OCI-LY3 (cell line): ENCODE results near the gene METTL6.

ENCODE experiments used
- H2AFZ ChIP-seq: fragments of 200-600, 300-600 bp; shearing (Covaris generic); 2 replicates; pipeline ENCODE4 v1.6.0; 2014; ENCODE audit warnings: antibody characterized with exemption, low read depth, low read length
- H3K27ac ChIP-seq: fragments of 200-600, 300-600 bp; sonication (generic); 2 replicates; pipeline ENCODE4 v1.5.1; 2014; ENCODE audit warnings: mild to moderate bottlenecking, low read length, moderate library complexity, mixed read lengths
- H3K27me3 ChIP-seq: fragments of 200-600, 300-600 bp; sonication (generic); 2 replicates; pipeline ENCODE4 v1.6.1; 2014; ENCODE audit warnings: low read depth, low read length, mixed read lengths
- H3K36me3 ChIP-seq: fragments of 200-600, 300-600 bp; sonication (generic); replicated peaks from 2 replicates; pipeline ENCODE3; 2014; ENCODE audit warnings: low read depth, low read length, mixed read lengths
- H3K4me1 ChIP-seq: fragments of 300-600, 200-600 bp; sonication (generic); 2 replicates; pipeline ENCODE4 v1.6.1; 2014; ENCODE audit warnings: low read length, mixed read lengths
- H3K4me2 ChIP-seq: fragments of 200-600, 300-600 bp; sonication (generic); 2 replicates; pipeline ENCODE4 v1.6.1; 2014; ENCODE audit warnings: low read length, mixed read lengths
- H3K4me3 ChIP-seq: fragments of 300-600, 200-600 bp; sonication (generic); 2 replicates; pipeline ENCODE4 v1.5.1; 2014; ENCODE audit warnings: antibody characterized with exemption, mild to moderate bottlenecking, low read length, moderate library complexity
- H3K79me2 ChIP-seq: fragments of 300-600, 200-600 bp; shearing (Covaris generic); 2 replicates; pipeline ENCODE4 v1.6.1; 2014; ENCODE audit warnings: mild to moderate bottlenecking, low read length, mixed read lengths
- H3K9ac ChIP-seq: fragments of 300-600, 200-600 bp; shearing (Covaris generic); 2 replicates; pipeline ENCODE4 v1.6.0; 2014; ENCODE audit warnings: mild to moderate bottlenecking, low read length, moderate library complexity
- H3K9me3 ChIP-seq: fragments of 200-600, 300-600 bp; shearing (Covaris generic); 2 replicates; pipeline ENCODE4 v1.6.1; 2014; ENCODE audit warnings: low read length, mixed read lengths; ENCODE audit not compliant: insufficient read depth
- H4K20me1 ChIP-seq: fragments of 200-600, 300-600 bp; sonication (generic); 2 replicates; pipeline ENCODE4 v1.6.1; 2016; ENCODE audit warnings: low read length, mixed read lengths; ENCODE audit not compliant: insufficient read depth
- EZH2phosphoT487 ChIP-seq: fragments of 200-600 bp; shearing (Covaris generic); IDR thresholded peaks from 2 replicates; pipeline ENCODE4 v1.6.1; 2018; ENCODE audit warnings: antibody characterized with exemption, mixed run types, low read depth
- TF ChIP-seq, protein P1 (sequence below): fragments of 200-600, 300-600 bp; sonication (generic); IDR thresholded peaks from 2 replicates; pipeline ENCODE4 v1.5.1; 2014; ENCODE audit warnings: antibody characterized with exemption, low read length, low read depth

Gene METTL6

DNA sequence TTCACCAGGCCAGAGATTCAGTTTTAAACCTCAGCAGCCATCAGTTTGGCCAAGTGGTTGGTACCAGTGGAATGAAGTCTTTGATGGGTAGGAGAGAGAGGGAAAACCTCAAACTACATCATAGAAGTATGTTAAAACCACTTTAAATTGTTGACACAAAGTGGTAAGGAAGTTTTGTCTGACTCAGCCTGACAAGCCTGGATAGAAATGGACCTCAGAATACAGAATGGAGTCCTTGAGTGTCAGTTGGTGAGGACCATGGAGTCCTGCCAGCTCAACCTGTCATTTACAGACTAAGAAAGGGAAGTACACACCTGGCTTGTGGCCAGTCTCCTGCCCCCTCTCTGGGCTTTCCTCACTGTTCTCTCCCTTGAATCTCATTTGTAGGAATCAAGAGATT lies 12.1 kb upstream of the METTL6 start:
- H3K4me3 ChIP-seq: no peak overlapping the region
- H3K4me2 ChIP-seq: no peak overlapping the region
- no peaks in the 10 kb centered on the region for H4K20me1 ChIP-seq
- no peaks in the 10 kb centered on the region for H3K9me3 ChIP-seq
- no peak overlapping the region for H3K9ac ChIP-seq
- peaks cover 10% of the 10 kb centered on the region for H3K4me1 ChIP-seq
- no peak overlapping the region for H3K27ac ChIP-seq
- H3K36me3 ChIP-seq: peaks cover 59% of the 10 kb centered on the region
- no peaks in the 10 kb centered on the region for H3K27me3 ChIP-seq
- no peak for TF ChIP-seq EZH2phosphoT487
- TF ChIP-seq, protein P1, sequence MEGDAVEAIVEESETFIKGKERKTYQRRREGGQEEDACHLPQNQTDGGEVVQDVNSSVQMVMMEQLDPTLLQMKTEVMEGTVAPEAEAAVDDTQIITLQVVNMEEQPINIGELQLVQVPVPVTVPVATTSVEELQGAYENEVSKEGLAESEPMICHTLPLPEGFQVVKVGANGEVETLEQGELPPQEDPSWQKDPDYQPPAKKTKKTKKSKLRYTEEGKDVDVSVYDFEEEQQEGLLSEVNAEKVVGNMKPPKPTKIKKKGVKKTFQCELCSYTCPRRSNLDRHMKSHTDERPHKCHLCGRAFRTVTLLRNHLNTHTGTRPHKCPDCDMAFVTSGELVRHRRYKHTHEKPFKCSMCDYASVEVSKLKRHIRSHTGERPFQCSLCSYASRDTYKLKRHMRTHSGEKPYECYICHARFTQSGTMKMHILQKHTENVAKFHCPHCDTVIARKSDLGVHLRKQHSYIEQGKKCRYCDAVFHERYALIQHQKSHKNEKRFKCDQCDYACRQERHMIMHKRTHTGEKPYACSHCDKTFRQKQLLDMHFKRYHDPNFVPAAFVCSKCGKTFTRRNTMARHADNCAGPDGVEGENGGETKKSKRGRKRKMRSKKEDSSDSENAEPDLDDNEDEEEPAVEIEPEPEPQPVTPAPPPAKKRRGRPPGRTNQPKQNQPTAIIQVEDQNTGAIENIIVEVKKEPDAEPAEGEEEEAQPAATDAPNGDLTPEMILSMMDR: no peak
- H2AFZ ChIP-seq: no peak overlapping the region
- H3K79me2 ChIP-seq: no peaks in the 10 kb centered on the region

DNA sequence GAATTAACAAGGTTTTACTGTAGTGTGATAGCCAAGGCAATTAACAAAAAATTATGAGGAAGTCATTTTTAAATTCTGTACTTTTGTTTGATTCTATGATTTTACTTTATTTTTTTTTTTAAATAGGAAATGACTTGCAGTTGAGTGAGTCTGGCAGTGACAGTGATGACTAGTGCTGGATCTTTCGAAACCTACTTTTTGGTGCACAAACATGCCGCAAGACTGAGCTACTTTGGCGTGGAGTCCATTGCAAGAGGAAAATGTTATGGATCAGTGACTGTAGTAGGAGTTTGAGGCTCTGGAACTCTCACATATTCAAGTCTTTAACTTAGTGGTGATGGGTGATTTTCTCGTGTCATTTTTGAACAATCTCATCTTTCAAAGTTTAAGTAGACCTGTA lies 11.6 kb upstream of the METTL6 start:
- TF ChIP-seq, protein P1: no peak
- TF ChIP-seq EZH2phosphoT487: no peak
- Histone ChIP-seq H4K20me1 (no peaks in the 10 kb centered on the region), H3K9me3 (no peaks in the 10 kb centered on the region), H3K9ac (no peak overlapping the region), H3K4me1 (peaks cover 10% of the 10 kb centered on the region), H3K4me2 (no peak overlapping the region), H3K4me3 (no peak overlapping the region), H3K27me3 (no peaks in the 10 kb centered on the region), H3K27ac (no peak overlapping the region), H3K36me3 (peaks cover 64% of the 10 kb centered on the region), H2AFZ (no peak overlapping the region), H3K79me2 (no peaks in the 10 kb centered on the region)

DNA sequence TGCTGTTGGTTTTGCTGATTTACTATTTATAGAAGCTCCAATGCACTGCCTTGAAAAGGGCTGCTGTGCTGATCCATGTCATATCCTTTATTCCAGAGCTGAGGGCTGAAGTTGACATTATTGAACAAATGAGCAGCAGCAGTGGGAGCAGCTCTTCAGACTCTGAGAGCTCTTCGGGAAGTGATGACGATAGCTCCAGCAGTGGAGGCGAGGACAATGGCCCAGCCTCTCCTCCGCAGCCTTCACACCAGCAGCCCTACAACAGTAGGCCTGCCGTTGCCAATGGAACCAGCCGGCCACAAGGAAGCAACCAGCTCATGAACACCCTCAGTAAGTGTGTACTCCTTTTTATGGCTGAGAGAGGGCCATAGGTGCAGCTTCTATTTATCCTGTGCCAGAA lies 8.9 kb upstream of the METTL6 start:
- Histone ChIP-seq H3K4me1 (peaks cover 10% of the 10 kb centered on the region), H3K4me2 (no peak overlapping the region), H2AFZ (no peak overlapping the region), H3K9me3 (no peaks in the 10 kb centered on the region), H3K4me3 (no peak overlapping the region), H3K79me2 (no peaks in the 10 kb centered on the region), H3K36me3 (peaks cover 70% of the 10 kb centered on the region), H3K27ac (no peak overlapping the region), H3K9ac (no peak overlapping the region), H3K27me3 (no peaks in the 10 kb centered on the region), H4K20me1 (no peaks in the 10 kb centered on the region)
- TF ChIP-seq, protein P1: no peak
- no peak for TF ChIP-seq EZH2phosphoT487

DNA sequence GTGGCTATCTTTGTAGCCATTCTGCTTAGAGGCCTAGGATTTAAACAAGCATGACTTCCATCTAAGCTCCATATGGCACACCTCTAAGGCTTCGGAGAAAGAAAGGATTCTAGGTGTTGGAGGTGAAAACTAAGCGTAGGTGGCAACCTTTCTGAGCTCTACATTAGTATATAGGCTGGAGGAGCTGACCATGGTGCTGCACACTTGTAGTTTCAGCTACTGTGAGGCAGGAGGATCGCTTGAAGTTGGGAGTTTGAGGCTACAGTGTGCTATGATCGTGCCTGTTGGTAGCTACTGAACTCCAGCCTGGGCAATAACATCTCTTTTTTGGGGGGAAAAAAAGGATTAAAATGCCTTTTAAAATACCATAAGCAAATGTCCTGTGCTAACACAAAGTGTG lies 7.4 kb upstream of the METTL6 start:
- H3K36me3 ChIP-seq: peaks cover 63% of the 10 kb centered on the region
- no peak overlapping the region for H3K4me2 ChIP-seq
- H3K4me3 ChIP-seq: no peak overlapping the region
- H3K79me2 ChIP-seq: peaks cover 10% of the 10 kb centered on the region
- no peaks in the 10 kb centered on the region for H4K20me1 ChIP-seq
- H3K9ac ChIP-seq: no peak overlapping the region
- no peak overlapping the region for H2AFZ ChIP-seq
- no peaks in the 10 kb centered on the region for H3K27me3 ChIP-seq
- no peaks in the 10 kb centered on the region for H3K9me3 ChIP-seq
- peaks cover 10% of the 10 kb centered on the region for H3K4me1 ChIP-seq
- no peak for TF ChIP-seq EZH2phosphoT487
- TF ChIP-seq, protein P1: no peak
- no peak overlapping the region for H3K27ac ChIP-seq
